NCI-H146 (cell line): Measurements from ENCODE around the gene SLC2A4.
"Not testable (repeated sequence)": the region's sequence is repeated elsewhere in the genome, so short reads cannot be mapped to it uniquely, and the experiment has no call there.

ENCODE experiments used
- DNase-seq: peaks from one replicate; lab custom pipeline; 2025; lab: John Stamatoyannopoulos, UW

Gene SLC2A4

DNA sequence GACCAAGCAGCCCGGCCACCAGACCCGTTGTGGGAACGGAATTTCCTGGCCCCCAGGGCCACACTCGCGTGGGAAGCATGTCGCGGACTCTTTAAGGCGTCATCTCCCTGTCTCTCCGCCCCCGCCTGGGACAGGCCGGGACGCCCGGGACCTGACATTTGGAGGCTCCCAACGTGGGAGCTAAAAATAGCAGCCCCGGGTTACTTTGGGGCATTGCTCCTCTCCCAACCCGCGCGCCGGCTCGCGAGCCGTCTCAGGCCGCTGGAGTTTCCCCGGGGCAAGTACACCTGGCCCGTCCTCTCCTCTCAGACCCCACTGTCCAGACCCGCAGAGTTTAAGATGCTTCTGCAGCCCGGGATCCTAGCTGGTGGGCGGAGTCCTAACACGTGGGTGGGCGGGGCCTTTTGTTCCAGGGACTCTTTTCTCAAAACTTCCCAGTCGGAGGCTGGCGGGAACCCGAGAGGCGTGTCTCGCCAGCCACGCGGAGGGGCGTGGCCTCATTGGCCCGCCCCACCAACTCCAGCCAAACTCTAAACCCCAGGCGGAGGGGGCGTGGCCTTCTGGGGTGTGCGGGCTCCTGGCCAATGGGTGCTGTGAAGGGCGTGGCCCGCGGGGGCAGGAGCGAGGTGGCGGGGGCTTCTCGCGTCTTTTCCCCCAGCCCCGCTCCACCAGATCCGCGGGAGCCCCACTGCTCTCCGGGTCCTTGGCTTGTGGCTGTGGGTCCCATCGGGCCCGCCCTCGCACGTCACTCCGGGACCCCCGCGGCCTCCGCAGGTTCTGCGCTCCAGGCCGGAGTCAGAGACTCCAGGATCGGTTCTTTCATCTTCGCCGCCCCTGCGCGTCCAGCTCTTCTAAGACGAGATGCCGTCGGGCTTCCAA is at the start of gene SLC2A4:
Gene SLC2A4, plus strand, starts transcription at position 645 of the 879 bp plus-strand sequence. Its CDS starts 217 bp downstream, at position 862.
- peak; percentile 78 for DNase-seq

DNA sequence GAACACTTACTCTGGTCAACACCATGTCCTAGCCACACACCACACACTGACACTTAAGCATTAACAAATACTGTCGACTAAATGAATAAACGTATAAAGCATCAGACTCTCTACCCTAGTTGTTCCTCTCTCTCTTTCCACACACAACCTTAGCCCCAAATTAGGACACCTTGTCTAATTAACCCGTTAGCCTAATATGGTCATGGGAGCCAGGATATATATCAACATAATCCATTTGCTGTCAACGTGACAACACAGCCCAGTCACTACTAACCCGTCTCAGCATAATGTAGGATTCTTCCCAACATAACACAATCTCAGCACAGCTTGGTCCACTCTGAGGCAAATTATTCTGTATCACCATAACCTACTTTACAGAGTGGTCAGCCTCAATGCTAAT is 49.4 kb upstream of the SLC2A4 start:
- no peak for DNase-seq

DNA sequence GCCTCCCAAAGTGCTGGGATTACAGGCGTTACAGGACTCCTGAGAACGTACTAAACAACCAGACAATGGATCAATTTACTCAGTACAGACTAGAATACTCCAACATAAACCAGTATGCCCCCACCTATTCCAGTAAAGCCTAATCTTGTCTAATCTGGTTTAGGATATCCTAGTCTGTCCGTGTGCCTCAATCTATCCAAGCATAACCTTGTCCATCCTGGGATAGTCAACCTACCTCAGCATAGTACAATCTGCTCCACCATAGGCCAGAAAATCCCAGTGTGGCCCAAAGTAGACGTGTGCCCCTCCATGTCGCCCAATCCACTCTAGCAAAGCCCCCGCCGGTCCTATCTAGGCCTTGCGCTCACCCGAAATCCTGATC is 47.8 kb upstream of the SLC2A4 start:
- no peak for DNase-seq

DNA sequence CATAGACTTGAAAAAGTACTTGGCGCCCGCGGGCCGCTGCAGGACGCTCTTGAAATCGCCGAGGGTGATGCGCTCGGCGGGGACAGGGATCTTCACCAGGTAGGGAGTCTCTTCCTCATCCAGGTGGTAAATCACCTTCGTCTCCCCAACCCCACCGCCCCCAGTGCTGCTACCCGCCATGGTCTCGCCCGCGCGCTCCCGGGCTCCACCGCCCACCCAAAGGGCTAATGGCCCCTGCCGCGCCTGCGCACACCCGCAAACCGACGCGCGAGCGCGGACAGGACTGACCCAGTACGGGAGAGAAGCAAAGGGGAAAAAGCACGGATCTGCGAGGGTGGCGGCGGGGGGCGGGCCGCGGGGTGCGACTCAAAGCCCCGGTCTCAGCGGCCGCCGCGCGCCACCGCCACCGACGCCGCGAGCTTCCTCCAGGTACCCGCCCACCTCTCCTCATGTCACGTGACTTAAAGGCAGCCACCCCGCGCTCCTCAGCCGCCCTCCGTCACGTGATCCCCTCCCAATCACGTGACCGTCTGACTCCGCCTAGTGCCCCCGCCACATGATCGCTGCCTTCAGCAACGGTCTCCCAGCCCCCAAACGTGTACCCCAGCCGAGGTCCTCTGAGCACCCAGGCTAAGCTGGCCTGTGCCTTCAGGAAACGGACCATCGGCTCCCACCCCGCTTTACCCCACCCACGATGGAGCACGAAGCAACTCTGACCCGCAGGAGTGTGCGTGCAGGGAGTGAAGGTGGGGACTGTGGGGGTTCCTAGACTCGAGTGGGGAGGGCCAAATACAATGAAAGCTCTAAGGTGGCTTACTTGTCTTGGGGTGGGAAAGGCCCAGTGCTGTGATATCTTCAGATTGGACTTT is 47.2 kb upstream of the SLC2A4 start, which contains the start of gene DVL2:
Gene DVL2, minus strand, starts transcription at position 435 of the 869 bp plus-strand sequence. Its CDS starts 255 bp downstream, at position 180.
- DNase-seq = peak; percentile 93

DNA sequence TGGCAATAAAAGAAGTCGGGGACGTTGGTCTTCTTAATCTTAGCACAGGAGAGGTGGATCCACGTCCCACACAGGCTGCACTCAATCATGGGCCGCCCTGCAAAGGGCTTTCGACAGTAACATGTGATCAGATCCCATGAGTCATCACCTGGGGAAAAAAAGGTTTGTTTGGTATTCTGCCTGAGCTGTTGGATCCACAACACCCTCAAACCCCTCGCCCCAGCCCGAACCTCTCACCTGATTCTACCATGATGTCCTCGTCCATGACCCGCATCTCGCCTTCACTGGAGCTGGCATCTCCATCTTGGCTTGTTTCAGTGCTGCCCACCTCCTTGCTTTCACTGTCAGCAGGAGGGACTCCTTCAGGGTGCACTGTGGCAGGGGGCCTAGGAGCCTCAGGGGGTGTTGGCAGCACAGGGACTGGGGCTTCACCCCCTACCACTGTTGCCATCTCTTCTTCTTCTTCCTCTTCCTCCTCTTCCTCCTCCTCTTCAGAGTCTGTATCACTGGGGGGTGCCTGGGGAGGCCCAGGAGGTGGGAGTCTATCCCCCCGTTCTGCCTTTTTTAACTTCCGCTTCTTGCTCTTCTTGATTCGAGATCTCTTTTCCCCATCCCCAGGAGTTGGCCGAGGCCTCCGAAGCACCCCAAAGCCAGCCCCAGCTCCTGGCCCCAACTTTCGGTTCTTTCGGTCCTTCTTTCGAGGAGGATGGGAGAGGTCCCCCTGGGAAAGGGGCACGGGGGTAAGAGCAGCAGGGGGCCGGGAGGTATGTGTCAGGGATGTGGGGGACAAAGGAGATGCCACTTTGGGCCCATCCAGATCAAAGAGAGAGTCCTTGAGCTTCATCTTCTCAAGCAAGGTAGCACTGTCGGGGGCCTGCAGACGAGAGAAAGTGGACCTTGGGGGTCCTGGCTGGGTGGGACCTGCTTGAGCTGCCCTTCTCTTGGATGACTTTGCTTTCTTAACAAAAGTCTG is 45.5 kb upstream of the SLC2A4 start:
- DNase-seq = no peak

DNA sequence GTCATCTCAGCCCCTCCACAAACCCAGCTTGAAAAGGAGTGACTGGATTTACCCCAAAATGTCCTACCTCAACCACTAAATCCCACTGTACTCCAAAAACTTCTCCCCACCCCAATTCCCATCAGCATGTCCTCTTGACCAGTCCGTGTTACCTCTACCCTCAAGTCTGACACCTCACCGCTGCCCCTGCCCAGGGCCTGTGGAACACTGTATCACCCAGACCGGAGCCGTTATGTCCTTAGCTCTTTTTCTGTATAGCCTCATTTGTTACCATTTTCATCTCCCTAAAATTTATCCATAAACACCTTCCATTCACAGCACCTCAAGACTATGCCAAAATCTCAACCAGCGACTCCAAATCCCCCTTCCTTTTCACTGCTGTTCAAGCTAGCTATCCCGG is 44.7 kb upstream of the SLC2A4 start:
- no peak for DNase-seq

DNA sequence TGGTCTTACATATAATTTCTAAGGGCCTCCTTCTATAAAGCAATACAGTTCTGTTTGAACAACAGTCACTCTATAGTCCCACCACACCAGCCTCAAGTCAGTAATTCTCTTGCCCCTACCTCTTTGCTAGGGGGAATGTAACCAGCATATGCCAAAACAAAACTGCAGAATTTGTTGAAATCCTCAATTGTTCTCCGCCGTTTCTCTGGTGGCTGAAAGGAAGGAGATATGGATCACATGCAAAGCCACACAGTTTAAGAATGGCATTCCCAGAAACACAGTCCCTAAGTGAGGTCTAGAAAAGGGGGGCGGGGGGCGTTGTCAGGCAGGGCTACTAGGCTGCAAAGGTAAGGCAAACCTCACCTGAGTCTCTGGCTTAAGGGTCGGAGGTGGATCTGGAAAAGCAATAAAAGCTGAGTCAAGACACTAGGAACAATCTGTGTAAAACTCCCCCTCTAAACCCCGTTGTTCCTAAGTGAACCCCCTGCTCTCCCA is 44.2 kb upstream of the SLC2A4 start:
- no peak for DNase-seq

DNA sequence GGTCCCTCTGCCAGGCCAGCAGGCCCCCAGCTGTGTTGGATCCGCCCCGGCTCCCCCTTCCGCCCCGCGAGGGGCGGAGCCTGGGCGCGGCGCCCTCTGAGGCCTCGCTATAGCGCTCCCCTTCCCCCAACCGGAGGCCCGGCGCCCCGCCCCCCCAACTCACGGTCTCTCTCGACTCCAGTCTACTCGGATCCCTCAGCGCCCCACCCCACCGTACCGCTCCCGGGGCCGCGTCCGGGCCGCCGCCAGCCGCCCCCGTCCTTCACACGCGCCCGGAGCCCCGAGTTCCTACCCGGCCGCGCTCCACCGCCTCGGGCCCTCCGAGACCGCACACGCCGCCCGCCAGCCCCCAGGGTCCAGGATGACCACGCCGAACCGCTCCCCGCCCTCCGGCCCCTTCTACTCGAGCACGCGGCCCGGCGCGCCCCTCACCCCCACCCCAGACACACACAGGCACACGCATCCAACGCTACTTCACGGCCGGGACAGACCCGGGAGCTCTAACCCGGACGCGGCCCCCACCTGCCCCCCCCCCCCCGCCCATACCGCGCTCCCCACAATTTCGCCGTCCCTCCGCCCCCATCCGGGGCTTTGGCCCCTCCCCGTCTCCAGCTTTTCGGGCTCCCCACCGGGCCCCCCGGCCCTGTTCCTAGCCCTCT is 43.6 kb upstream of the SLC2A4 start:
- peak; percentile 73 for DNase-seq

DNA sequence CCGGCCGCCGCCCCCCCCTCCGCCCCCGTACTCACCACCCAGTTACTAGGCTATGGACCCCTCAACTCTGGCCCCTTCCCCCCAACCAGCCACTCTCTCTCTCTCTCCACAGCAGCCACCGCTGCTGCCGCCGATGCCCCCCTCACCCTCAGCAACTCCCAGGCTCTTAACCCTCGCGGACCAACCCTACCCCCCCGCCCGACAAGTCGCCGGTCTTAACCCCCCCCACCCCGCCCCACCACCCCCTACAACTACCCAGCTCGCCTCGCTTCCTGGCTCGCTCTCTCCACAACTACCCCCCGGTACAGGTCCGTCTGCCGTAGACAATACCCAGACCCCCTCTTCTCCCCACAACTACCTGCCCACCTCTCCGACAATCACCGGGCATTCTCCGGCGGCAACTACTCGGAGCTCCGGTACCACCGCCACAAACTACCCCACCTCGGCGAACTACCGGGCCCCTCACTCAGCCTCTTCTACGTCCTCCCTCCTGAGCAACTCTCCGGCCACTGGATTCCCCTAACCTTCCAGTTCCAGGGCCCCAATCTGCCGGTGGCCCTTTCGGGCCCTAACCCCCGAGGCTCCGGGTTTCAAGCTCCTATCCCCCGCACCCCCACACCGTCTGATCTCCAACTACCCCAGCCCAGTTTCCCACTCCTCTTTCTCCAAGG is 43.0 kb upstream of the SLC2A4 start:
- DNase-seq = peak; percentile 54

DNA sequence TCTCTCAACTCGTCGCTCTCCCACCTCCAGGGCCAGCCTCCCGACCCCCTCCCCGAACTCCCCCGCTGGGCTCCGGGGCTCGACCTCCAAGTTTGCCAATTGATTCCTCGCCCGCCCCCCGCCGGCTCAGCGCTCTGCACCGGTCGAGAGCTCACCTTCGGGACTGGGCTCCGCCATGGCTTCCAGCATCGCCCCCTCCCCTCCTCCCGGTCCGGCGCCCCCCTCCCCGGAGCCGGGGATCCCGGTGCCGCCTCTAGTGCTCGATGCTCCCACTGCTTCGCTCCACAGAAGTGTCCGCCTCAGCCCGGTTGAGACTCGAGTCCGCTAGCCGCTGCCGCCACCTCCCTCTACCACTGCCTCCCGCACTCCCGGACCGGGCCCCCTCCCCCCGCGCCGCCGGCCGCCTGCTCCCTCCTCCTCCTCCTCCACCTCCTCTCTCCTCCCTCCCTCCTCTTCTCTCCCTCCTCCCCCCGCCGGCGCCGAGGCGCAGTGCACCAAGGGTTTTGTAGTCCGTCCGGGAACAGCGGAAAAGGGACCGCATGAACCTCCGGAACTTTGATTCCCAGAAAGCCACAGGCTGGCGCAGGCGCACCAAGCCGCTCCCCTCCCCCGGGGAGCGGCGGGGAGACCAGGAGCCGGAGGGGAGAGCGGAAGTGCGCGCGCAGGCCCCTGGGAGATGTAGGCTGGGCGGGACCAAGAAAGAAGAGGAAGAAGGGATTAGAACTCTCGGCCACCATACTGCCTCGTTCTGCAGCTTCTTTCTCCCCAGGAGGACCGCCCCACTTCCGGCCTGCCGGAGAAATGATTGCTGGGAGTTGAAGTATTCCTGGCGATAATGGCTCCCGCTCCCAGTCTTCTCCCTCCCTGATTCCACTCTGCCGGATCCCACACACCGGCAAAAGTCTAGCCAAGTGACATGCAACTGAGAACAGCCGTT is 42.2 kb upstream of the SLC2A4 start, which contains the start of gene PHF23:
Gene PHF23, minus strand, starts transcription at position 367 of the 937 bp plus-strand sequence. Its CDS starts 178 bp downstream, at position 189.
- peak; percentile 99 for DNase-seq

DNA sequence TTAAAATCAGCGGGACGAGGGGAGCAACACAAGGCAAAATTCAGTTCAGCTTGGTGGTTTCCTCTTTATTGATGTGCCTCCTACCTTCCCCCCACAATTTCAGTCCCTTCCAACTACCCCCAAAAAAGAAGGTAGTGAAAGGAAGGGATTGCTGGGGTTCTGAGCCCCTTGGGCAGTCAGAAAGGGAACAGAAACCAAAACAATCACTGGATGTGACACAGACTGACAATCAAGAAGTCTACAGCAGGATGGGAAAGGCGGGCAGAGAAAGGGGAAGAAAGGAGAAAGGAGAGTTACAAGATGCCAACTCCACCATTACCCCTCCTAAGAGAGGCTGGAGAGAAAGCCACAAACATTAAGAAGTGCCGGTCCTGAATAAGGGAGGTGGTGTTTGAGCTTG is 41.1 kb upstream of the SLC2A4 start:
- DNase-seq = no peak

DNA sequence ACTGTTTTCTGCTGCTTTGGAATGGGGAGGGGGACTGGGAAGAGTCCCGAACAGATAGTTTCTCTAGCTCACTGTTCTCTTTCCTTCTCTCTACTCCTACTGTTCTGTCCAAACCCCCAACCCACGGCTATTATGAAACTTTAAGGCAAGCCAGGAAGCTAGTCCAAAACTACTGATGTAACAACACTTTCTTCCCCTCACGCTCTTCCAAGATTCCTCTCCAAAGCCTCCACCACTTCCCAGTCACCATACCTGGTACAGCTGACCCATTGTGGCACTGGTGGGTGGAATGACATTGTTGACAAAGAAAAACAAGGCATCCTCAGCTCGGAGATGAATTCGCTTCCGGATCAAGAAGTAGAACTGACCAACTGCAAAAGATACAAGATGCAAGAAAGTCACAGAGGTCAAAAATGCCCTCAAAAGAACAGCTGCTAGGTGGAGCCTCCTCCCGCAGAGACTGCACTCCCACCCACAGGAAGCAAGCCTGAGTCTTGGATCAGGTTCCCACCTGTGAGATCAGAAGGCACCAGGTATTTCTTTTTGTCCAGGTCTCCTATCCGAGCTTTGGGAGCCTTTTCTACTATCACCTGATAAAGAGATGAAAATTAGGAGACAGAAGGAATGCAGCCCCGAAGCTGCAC is 40.3 kb upstream of the SLC2A4 start:
- DNase-seq = peak; percentile 48

DNA sequence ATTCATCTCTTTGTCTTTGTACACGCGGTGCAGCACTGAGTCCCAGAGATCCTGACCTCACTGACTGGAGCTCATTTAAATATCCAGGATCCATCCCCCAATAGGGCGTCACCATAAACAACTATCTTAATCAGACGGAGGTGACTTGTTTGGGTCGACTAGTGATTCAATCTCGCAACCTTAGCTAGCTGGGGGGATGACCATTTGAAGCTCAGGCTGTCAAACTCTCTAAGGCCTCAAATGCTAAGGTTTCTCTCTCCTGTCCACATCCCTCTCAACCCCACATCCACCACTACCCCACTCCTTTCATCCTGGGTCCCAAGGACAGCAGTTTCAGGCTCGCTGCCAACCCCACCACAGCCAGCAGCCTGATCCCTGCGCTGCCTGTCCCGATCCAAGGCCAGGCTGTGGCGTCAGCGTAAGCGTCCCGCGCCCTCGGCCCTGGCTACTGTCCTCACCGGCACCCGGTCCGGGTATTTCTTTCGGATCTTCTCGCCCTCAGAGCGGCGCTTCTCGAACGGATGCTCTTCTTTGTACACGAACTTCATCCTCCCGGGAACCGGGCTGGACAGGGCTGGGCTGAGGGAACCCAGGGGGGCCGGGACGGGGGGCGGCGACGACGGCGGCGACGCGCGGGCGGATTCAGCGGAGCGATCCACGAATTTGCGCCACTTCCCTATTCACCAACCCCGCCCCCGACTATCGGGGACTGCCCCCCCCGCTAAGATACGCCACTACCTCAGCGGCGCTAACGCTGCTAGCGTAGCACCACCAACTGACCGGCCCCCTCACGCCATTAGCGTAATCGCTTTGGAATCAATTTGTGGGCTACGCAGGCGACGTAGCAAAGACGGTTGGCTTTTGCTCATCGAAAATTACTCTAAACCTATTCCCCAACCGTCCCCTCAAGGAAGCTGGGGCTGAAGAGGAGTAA is 39.5 kb upstream of the SLC2A4 start, which contains the start of gene GABARAP:
Gene GABARAP, minus strand, starts transcription at position 667 of the 934 bp plus-strand sequence. Its CDS starts 119 bp downstream, at position 548.
- DNase-seq = peak; percentile 86

DNA sequence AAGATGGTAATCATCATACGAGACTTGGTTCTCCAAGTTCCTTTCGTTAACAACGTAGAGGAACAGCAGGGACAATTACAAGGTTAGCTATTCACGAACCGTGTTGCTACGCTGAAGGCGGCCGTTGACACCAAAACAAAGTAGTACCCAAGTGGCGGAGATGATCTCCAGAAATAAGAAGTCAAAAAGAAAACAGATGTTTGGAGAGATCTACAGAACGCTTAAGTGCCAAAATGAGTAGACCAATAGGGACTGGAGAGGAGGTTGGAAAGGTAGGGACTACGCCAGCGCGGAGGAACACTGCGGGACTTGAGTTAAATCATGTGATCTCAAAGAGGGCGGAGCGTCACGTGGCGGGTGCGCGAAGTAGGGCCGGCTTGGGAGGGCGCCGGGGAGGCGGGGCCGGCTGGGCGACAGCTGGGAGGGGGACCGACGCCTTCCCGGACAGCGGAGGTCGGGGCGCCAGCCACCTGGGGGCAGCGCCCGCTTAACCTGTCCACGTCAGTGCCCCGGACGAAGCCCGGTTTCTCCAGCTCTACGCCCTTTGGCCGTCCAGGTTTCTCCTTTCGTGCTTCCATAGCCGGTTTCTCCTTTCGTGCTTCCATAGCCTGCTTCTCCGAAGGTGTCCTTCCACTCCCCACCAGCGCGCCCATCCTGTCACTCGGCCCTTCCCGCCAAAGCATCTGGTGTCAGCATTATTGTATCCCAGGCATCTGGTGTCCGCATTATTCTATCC is 38.6 kb upstream of the SLC2A4 start:
- peak; percentile 94 for DNase-seq

DNA sequence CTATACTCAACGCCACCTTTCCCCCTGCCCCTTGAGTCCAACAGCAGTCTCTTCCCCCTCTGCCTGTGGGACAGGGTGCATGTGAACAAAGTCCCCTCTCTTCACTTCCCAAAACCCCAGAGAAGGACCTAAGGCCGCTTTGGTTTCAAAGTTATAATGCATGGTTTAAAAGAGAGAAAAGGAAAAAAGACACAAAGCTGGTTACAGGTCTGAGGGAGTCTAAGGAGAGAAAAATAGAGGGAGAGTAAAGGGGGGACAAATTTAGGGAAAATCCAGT is 38.1 kb upstream of the SLC2A4 start:
- no peak for DNase-seq

DNA sequence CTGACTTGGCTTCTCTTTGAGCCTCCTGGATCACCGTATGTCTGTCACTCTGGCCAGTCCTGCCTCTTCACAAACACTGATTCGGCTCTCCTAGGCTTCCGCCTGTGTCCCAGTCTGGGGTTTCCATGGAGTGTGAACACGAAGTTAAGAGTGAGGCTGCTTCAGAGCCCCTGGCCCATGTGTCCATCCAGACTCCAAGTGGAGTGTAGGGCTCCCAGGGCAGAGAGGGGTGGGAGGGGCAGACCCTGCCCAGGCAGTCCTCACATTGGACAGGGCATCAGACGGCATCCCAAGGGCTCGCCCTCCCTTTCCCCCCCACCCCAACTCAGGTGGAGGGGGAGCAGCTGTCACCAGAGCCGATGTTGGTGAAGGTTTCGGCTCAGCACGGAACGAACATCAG is 37.7 kb upstream of the SLC2A4 start:
- not testable (repeated sequence) for DNase-seq

DNA sequence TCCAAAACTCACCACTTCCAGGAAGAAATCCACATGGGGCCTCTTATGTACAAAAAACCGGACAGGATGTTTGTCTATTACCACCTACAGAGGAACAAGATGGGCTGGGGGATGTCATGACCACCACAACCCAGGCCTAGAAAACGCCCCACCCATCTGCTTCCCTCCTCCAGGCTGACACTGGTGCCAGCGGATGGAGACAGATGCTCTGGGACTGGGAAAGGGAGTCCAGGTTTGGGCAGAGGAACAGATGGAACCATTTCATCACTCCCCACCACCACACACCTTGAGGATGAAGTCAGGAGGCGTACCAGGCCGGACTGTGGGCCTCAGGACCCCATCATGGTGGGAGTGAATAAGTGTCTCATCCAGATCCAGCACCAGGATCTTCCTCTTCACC is 34.7 kb upstream of the SLC2A4 start:
- no peak for DNase-seq
